ENCODE measurements around the gene SZRD1. TPM values are rescaled to one million over a fixed set of nuclear protein-coding genes. Genes with fewer than 3 reads are reported as not detected.

SZRD1 gene
- total and polyA plus RNA-seq, 9 of the 15 experiments (the other 6 are each of a cell fraction or from before 2014, with no cell fraction given), result 3.9 to 149 (median 82.5) TPM

DNA sequence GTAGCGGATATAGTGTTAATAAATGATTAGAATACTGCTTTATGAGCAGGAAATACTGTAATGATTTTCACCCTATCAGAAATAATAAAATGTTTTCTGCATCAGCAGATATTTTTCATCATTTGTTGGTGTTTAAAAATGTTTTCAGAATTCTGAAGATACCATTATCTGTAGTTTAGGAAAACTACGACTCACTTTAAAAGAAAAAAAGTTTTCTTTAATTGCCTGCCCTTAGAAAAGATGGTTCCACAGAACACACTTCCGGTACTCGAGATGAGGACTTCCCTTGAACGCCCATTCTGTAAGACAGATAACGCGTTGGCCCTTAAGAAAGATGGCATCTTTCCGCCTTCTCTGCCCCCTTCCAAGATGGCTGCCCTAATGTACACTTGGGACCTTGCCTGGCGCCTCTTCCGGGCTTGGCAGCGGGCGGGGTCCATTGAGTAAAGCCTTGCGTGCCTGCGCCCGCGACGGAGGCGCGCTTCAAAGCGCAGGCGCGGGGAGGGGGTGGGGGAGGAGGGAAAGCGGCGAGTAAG is at the start of gene SZRD1 (continued):
- no peak for TF ChIP-seq HBP1 (CRISPR knock-in tag; IDR thresholded peaks at IDR 0.05)
- peak in 1 of 2 experiments; percentile 72; a peak in 2 of 4 replicates for TF ChIP-seq TBL1XR1 (IDR thresholded peaks at IDR 0.05; ENCODE audit: low read length in 2 of 2)
- TF ChIP-seq L3MBTL2 (IDR thresholded peaks at IDR 0.05), result no peak
- TF ChIP-seq ZNF282 (CRISPR knock-in tag; IDR thresholded peaks at IDR 0.05), result no peak
- TF ChIP-seq, protein P1, sequence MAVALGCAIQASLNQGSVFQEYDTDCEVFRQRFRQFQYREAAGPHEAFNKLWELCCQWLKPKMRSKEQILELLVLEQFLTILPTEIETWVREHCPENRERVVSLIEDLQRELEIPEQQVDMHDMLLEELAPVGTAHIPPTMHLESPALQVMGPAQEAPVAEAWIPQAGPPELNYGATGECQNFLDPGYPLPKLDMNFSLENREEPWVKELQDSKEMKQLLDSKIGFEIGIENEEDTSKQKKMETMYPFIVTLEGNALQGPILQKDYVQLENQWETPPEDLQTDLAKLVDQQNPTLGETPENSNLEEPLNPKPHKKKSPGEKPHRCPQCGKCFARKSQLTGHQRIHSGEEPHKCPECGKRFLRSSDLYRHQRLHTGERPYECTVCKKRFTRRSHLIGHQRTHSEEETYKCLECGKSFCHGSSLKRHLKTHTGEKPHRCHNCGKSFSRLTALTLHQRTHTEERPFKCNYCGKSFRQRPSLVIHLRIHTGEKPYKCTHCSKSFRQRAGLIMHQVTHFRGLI (CRISPR knock-in tag; IDR thresholded peaks at IDR 0.05), result no peak
- no peak for TF ChIP-seq MLLT1 (IDR thresholded peaks at IDR 0.05)
- no peak for TF ChIP-seq ZBTB43 (CRISPR knock-in tag; IDR thresholded peaks at IDR 0.05)
- no peak for TF ChIP-seq MTF1 (CRISPR knock-in tag; IDR thresholded peaks at IDR 0.05; ENCODE audit: borderline replicate concordance)
- no peak for TF ChIP-seq IFI16 (CRISPR knock-in tag; IDR thresholded peaks at IDR 0.05)
- TF ChIP-seq ZSCAN29 (IDR thresholded peaks at IDR 0.05), result no peak
- TF ChIP-seq GABPA (tag; conservative IDR thresholded peaks at IDR 0.05; ENCODE audit: low read depth), result peak; percentile 97
- TF ChIP-seq CREBBP (IDR thresholded peaks at IDR 0.05; ENCODE audit: low read depth, low read length), result no peak
- no peak for TF ChIP-seq ZNF347 (CRISPR knock-in tag; IDR thresholded peaks at IDR 0.05; ENCODE audit: low read depth)
- no peak for TF ChIP-seq RNF219 (CRISPR knock-in tag; IDR thresholded peaks at IDR 0.05)
- TF ChIP-seq ARID1B (IDR thresholded peaks at IDR 0.05), result no peak
- no peak for TF ChIP-seq USF2 (CRISPR knock-in tag; IDR thresholded peaks at IDR 0.05)
- TF ChIP-seq, protein P2, sequence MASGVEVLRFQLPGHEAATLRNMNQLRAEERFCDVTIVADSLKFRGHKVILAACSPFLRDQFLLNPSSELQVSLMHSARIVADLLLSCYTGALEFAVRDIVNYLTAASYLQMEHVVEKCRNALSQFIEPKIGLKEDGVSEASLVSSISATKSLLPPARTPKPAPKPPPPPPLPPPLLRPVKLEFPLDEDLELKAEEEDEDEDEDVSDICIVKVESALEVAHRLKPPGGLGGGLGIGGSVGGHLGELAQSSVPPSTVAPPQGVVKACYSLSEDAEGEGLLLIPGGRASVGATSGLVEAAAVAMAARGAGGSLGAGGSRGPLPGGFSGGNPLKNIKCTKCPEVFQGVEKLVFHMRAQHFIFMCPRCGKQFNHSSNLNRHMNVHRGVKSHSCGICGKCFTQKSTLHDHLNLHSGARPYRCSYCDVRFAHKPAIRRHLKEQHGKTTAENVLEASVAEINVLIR (CRISPR knock-in tag; IDR thresholded peaks at IDR 0.05), result peak; percentile 75
- no peak for TF ChIP-seq EHMT2 (IDR thresholded peaks at IDR 0.05)
- no peak for TF ChIP-seq FUS (optimal IDR thresholded peaks at IDR 0.05; ENCODE audit: low read depth, low read length)
- TF ChIP-seq KLF10 (CRISPR knock-in tag; IDR thresholded peaks at IDR 0.05), result no peak
